ENCODE measurements around the gene TMEM37.
"Not testable (repeated sequence)": the region's sequence is repeated elsewhere in the genome, so short reads cannot be mapped to it uniquely, and the experiment has no call there.

TMEM37 gene

DNA sequence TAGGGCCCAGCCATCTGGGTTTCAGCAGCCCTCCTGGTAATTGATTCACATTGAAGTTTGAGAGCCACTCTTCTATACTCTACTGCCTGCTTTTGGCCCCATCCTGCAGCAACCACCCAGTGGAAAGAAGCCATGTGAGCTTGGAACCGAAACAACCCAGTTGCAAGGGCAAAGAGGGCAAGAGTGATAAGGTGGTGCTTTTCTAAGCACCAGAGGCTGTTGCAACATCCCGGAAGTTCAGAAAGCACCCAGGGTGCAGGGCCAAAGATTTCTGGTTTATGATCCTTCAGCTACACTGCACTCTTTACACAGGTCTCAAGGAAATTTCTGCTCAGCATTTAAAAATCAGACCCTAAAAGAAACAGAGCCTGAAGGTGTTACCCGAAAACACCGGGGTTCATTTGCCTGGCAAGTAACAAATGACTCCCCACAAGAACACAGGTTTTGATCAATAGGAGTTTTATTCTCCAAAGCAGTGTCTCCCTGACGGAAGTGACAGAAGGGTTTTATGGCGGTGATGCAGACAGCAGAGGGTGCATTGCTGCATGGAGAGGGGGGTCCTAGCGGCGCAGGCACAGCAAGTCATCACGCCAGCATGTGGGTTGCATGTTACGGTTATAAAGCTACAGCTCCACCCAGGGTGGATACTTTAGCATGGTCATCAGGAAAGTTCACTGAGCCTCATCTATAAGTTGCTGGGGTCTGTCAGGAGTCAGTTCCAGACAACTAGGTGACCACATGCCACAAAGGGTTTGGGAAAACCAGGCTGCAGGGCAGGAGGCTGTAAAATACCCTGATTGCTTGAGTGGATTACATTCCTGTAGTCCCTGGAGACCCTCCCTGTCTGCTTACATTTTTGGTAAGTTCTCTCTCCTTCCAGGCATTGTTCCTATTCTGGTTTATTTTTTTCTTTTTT is 28.8 kb upstream of the TMEM37 start:
- no peak for FAIRE-seq

DNA sequence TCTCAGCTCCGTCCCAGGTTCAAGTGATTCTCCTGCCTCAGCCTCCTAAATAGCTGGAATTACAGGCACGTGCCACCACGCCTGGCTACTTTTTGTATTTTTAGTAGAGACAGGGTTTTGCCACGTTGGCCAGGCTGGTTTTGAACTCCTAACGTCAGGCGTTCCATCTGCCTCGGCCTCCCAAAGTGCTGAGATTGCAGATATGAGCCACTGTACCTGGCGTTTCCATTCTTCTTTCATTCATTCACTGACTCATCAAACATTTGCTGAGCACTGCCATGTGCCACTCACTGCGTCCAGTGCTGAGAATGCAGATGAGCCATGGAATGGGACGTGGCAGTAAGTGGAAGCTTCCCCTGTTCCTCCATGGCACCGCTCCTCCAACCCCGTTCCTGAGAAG is 28.0 kb upstream of the TMEM37 start:
- not testable (repeated sequence) for FAIRE-seq; DNase-seq (ENCODE audit: insufficient read length)

More for the DNA sequence above, 28.8 kb upstream of the TMEM37 start:
- no peak for DNase-seq (ENCODE audit: insufficient read length)
- TF ChIP-seq TAF1 (IDR thresholded peaks at IDR 0.05; ENCODE audit: borderline replicate concordance, low read depth, low read length): no peak
- no peak for TF ChIP-seq POLR2A (IDR thresholded peaks at IDR 0.05; ENCODE audit: low read depth, low read length)
- TF ChIP-seq POLR2AphosphoS5 (IDR thresholded peaks at IDR 0.05; ENCODE audit: low read depth, low read length): no peak

DNA sequence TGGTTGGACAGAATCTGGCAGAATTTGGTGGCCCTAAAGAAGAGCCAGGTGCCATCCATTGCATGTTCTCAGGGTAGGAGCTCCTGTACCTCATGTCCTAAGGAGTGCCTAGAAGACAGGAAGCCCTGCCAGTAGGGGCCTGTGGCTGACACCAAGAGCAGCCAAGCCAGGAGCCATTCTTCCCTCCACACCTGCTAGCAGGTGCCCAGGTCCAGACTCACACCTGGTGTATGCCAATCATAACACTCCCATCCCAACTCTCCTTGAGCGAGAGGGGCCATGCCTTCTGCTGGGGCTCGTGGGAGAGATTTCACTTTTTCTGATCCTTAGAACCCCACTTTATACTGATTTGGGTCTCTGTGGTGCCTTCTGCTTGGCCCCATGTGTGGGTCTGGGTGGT is 26.5 kb upstream of the TMEM37 start:
- TF ChIP-seq POLR2AphosphoS5 (IDR thresholded peaks at IDR 0.05; ENCODE audit: low read depth, low read length) (no peak), POLR2A (IDR thresholded peaks at IDR 0.05; ENCODE audit: low read depth, low read length) (no peak), TAF1 (IDR thresholded peaks at IDR 0.05; ENCODE audit: borderline replicate concordance, low read depth, low read length) (no peak)
- no peak for FAIRE-seq
- no peak for DNase-seq (ENCODE audit: insufficient read length)

DNA sequence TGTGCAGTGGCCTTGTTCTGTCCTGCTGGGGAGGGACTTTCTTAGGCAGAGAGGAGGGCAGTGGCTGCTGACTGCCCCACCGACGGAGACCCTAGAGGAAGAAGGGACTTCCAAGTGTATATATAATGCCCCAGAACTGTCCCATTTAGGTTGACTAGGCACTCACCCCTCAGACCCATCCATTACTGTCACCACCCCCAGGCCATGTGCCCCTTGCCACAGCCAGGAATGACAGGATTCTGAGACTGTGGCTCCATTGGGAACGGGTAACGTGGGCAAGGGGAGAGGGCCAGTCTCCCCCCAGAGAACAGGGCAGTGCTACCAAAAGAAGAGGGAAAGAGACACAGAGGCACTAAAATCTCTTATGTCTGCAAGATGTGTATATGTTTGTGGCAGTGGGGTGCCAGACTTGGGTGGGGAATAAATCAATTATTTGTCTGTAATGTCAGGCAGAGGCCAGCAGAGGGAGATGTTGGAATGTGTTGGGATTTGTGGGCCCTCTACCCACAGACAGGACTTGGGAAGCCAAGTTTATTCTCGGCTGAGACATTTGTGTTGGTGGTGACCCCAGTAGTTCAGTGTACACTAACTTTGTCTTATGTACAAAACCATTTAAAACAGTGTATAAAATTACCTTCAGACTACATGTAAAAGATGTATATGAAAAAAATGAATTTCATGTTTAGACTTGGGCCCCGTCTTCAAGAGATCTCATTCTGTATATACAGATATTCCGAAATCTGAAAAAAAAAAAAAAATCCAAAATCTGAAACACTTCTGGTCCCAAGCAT is 24.0 kb upstream of the TMEM37 start:
- FAIRE-seq: no peak

DNA sequence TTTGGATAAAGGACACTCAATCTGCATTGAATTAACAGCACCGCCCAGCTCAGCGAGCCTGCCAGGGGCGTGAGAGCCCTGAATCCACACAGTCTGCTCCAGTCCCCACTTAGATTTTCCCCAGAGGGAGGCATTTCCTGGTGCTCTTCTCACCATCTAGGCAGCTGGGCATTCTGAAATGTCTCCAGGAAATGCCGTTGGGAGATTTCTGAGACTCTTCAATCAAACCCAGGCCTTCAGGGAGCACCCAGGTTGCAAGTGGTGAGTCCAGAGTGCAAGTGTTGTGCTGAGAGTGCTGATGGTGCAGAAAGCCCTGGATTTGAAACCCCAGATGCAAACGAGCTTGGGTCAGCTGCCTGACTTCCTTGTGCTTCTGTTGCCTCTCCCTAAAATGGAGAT is 23.4 kb upstream of the TMEM37 start:
- FAIRE-seq (no peak), DNase-seq (ENCODE audit: insufficient read length) (no peak)
- TF ChIP-seq POLR2AphosphoS5 (IDR thresholded peaks at IDR 0.05; ENCODE audit: low read depth, low read length) (no peak), TAF1 (IDR thresholded peaks at IDR 0.05; ENCODE audit: borderline replicate concordance, low read depth, low read length) (no peak), POLR2A (IDR thresholded peaks at IDR 0.05; ENCODE audit: low read depth, low read length) (no peak)

More for the DNA sequence above, 24.0 kb upstream of the TMEM37 start:
- TF ChIP-seq POLR2A (IDR thresholded peaks at IDR 0.05; ENCODE audit: low read depth, low read length) (no peak), TAF1 (IDR thresholded peaks at IDR 0.05; ENCODE audit: borderline replicate concordance, low read depth, low read length) (no peak), POLR2AphosphoS5 (IDR thresholded peaks at IDR 0.05; ENCODE audit: low read depth, low read length) (no peak)
- no peak for DNase-seq (ENCODE audit: insufficient read length)

DNA sequence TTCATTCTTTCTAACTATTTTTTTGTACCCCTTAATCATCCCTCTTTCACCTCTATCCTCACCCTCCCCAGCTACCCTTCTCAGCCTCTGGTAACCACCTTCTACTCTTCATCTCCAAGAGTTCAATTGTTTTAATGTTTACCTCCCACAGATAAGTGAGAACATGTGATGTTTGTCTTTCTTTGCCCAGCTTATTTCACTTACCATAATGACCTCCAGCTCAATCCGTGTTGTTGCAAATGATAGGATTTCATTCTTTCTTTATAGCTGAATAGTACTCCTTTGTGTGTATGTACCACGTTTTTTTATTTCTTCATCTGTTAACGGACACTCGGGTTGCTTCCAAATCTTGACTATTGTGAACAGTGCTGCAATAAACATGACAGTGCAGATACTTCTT is 22.1 kb upstream of the TMEM37 start:
- DNase-seq (ENCODE audit: insufficient read length) (no peak), FAIRE-seq (no peak)
- TF ChIP-seq POLR2AphosphoS5 (IDR thresholded peaks at IDR 0.05; ENCODE audit: low read depth, low read length): no peak
- no peak for TF ChIP-seq TAF1 (IDR thresholded peaks at IDR 0.05; ENCODE audit: borderline replicate concordance, low read depth, low read length)
- TF ChIP-seq POLR2A (IDR thresholded peaks at IDR 0.05; ENCODE audit: low read depth, low read length): no peak

DNA sequence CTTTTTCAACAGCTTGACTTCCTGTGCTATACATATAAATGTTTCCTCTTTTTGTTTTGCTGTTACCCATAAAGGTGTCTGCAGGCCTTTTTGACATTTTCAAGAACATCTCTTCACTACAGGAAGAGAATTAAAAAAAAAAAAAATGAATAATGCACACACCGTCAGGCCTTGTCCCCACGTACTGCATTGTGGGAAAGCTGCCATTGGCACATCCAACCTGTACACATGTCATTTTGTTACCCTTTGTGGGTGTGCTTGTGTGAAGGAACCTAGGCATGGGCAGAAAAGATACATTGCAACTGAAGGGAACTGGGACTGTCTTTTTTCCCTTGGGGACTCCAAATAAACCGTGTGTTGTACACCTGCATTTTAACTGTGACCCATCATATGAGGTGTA is 16.8 kb upstream of the TMEM37 start:
- no peak for DNase-seq (ENCODE audit: insufficient read length)
- no peak for FAIRE-seq
- TF ChIP-seq POLR2AphosphoS5 (IDR thresholded peaks at IDR 0.05; ENCODE audit: low read depth, low read length) (no peak), POLR2A (IDR thresholded peaks at IDR 0.05; ENCODE audit: low read depth, low read length) (no peak), TAF1 (IDR thresholded peaks at IDR 0.05; ENCODE audit: borderline replicate concordance, low read depth, low read length) (no peak)

DNA sequence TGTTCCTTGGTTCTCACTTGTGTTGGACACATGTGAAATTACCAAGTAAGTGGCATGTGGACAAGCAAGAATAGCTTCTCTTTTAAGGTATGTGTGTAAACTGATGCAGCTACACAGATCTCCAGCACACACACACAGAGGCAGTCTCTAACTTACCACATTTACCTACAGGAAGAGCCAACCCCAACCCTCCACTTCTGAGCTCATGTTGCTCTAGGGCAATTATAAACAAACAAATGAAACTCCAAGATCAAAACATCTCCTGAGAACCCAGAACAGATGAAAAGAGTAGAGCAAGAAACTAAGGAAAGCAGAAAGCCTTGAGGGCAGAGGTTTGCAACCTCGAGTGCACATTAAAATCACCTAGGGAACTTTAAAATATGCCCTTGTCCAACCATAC is 16.0 kb upstream of the TMEM37 start:
- no peak for FAIRE-seq

DNA sequence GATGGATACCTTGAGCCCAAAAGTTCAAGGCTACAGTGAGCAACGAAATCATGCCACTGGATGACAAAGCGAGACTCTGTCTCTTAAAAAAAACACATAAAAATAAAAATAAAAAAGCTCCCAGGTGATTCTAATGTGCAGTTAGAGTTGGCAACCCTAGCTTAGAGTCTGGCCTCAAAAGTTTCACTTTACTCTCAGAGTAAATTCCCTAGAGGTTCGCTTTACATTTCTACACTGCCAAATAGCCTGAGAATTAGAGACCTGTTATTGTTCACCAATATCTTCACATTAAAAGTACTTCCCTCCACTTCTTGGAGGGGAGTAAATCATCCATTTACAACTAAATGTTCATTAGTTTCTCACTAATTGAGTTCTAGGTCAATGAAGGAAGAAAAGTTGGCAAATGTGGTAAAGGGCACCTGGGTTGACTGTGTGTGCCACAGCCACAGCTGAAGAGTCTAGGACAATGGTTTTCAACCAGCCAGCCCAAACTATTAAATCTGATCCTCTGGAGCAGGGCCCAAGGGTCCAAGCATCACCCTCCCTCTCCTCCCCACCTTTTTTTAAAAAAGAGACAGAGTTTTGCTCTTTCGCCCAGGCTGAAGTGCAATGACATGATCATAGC is 15.2 kb upstream of the TMEM37 start:
- FAIRE-seq (no peak), DNase-seq (ENCODE audit: insufficient read length) (no peak)
- TF ChIP-seq POLR2AphosphoS5 (IDR thresholded peaks at IDR 0.05; ENCODE audit: low read depth, low read length) (no peak), TAF1 (IDR thresholded peaks at IDR 0.05; ENCODE audit: borderline replicate concordance, low read depth, low read length) (no peak), POLR2A (IDR thresholded peaks at IDR 0.05; ENCODE audit: low read depth, low read length) (no peak)

More for the DNA sequence above, 16.0 kb upstream of the TMEM37 start:
- no peak for DNase-seq (ENCODE audit: insufficient read length)
- TF ChIP-seq POLR2A (IDR thresholded peaks at IDR 0.05; ENCODE audit: low read depth, low read length) (no peak), TAF1 (IDR thresholded peaks at IDR 0.05; ENCODE audit: borderline replicate concordance, low read depth, low read length) (no peak), POLR2AphosphoS5 (IDR thresholded peaks at IDR 0.05; ENCODE audit: low read depth, low read length) (no peak)

DNA sequence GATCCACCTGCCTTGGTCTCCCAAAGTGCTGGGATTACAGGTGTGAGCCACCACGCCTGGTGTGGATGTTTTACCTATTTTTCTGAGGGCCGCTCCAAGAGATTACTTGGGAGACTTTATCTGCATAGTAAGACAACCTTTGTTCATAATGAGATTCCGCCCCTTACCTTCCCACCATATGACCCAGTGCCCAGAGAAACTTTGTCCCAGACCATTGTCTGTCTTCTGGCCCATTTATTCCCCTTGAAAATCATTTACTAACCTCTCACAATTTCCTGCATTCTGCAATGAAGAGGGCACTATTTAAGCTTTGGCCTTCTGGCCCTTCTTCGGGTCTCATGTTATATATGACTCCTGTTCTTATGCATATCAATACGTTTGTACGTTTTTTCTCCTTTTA is 13.7 kb upstream of the TMEM37 start:
- FAIRE-seq (no peak), DNase-seq (ENCODE audit: insufficient read length) (no peak)
- TF ChIP-seq POLR2AphosphoS5 (IDR thresholded peaks at IDR 0.05; ENCODE audit: low read depth, low read length) (no peak), TAF1 (IDR thresholded peaks at IDR 0.05; ENCODE audit: borderline replicate concordance, low read depth, low read length) (no peak), POLR2A (IDR thresholded peaks at IDR 0.05; ENCODE audit: low read depth, low read length) (no peak)

DNA sequence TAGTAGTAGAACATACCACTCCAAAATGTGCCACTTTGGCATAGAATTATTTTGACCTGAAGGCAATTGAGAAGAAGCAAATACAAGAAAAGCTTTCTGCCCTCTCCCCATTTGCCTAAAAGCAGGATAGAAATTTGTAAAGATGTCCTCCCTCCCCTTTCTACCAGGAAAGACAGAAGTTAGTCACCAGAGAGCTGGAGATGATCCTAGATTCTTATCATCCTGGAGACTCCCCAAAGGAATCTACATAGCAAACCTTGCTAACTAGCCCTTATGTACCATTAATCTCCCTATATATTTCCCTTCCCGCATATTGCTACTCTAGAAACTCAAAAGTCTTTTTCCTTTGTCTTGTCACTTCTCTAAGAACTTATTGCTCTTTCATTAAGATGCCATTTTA is 12.6 kb upstream of the TMEM37 start:
- DNase-seq (ENCODE audit: insufficient read length) (no peak), FAIRE-seq (no peak)
- TF ChIP-seq POLR2AphosphoS5 (IDR thresholded peaks at IDR 0.05; ENCODE audit: low read depth, low read length): no peak
- TF ChIP-seq POLR2A (IDR thresholded peaks at IDR 0.05; ENCODE audit: low read depth, low read length): no peak
- no peak for TF ChIP-seq TAF1 (IDR thresholded peaks at IDR 0.05; ENCODE audit: borderline replicate concordance, low read depth, low read length)
